Ascending aorta (tissue), 2 donors: ENCODE results near the gene SUCO. TPM values are rescaled to one million over a fixed set of nuclear protein-coding genes. Genes with fewer than 3 reads are reported as not detected.

Experiments
- DNase-seq, 2 donors: peaks; one replicate each; pipeline ENCODE4 v3.0.0-alpha.2; 2019; ENCODE audit warnings: low spot score in 2 of 2
- H3K27ac ChIP-seq, 2 donors: fragments of 200-600 bp; sonication (generic); one replicate each; pipeline ENCODE4 v1.5.1; 2016 to 2017; ENCODE audit warnings: mild to moderate bottlenecking in 1 of 2
- H3K27me3 ChIP-seq: fragments of 200-600 bp; sonication (generic); one replicate; pipeline ENCODE4 v1.5.1; 2017
- H3K36me3 ChIP-seq, 2 donors: fragments of 200-600 bp; sonication (generic); one replicate each; pipeline ENCODE4 v1.5.1; 2016
- H3K4me1 ChIP-seq, 2 donors: fragments of 200-600 bp; sonication (generic); one replicate each; pipeline ENCODE4 v1.5.1; 2016 to 2017; ENCODE audit warnings: mild to moderate bottlenecking in 1 of 2
- H3K4me3 ChIP-seq, 2 donors: fragments of 200-600 bp; sonication (generic); one replicate each; pipeline ENCODE4 v1.5.1; 2016 to 2017; ENCODE audit warnings: mild to moderate bottlenecking in 1 of 2
- H3K9me3 ChIP-seq, 2 donors: fragments of 200-600 bp; sonication (generic); one replicate each; pipeline ENCODE4 v1.5.1; 2016
- CTCF ChIP-seq, 3 experiments: fragments of 200-600 bp in 2 of 3; fragments of 450-650 bp in 1 of 3; sonication (generic) in 2 of 3; IDR thresholded peaks; one replicate each; pipeline ENCODE4 v1.5.1; 2016 to 2019; ENCODE audit warnings: antibody characterized with exemption in 3 of 3, mild to moderate bottlenecking in 1 of 3, moderate library complexity in 1 of 3
- intact Hi-C: fragments of 100-400 bp; cut with DNase I; formaldehyde crosslinking; loops from one replicate; pipeline ENCODE4 v1.15.1; 2023
- total RNA-seq: library from RNA; depleted of rRNA; stranded (reverse); fragments of >200 nt; gene quantifications from one replicate; pipeline ENCODE4 v1.1.0, GENCODE V29; 2016

The SUCO gene
- total RNA-seq, 1 donor from 2014 or later: 7.8 TPM

GRCh38 chr1:172658871-172659453 lies 126.0 kb downstream of the SUCO start, which contains the start of gene FASLG:
TSS of gene FASLG (plus strand) at chr1:172659103. CDS start at chr1:172659202, 99 bp downstream.
- Histone ChIP-seq H3K9me3 (no peaks in the 10 kb centered on the region), H3K27me3 (no peaks in the 10 kb centered on the region), H3K4me3 (no peak within 1 kb of the TSS), H3K4me1 (no peaks in the 10 kb centered on the region), H3K27ac (no peak within 1 kb of the TSS), H3K36me3 (no peaks in the 10 kb centered on the region)
- TF ChIP-seq CTCF (IDR thresholded peaks at IDR 0.05): no peak
- DNase-seq: no peak
- intact Hi-C loops: no loop called here

- no peak overlapping the region for H3K27ac ChIP-seq
- TF ChIP-seq CTCF (IDR thresholded peaks at IDR 0.05): no peak
- DNase-seq: no peak
- intact Hi-C loops: no loop called here
- H3K27me3 ChIP-seq: no peaks in the 10 kb centered on the region
- H3K36me3 ChIP-seq: no peaks in the 10 kb centered on the region
- H3K9me3 ChIP-seq: no peaks in the 10 kb centered on the region
- H3K4me3 ChIP-seq: no peak overlapping the region
- H3K4me1 ChIP-seq: no peaks in the 10 kb centered on the region
These were observed 128.2 kb downstream of the SUCO start for GRCh38 chr1:172661107-172661506.

Other genes starting within 250 kb of the SUCO start
- gene C1orf105, start 112.5 kb upstream of the SUCO start, total RNA-seq: not detected
- gene PIGC, start 89.1 kb upstream of the SUCO start, total RNA-seq: 20.0 TPM
- not detected for gene FASLG, start 126.0 kb downstream of the SUCO start, total RNA-seq